SK-N-SH (cell line): ENCODE data around the gene GAB2. TPM values are rescaled to one million over a fixed set of nuclear protein-coding genes. Genes with fewer than 3 reads are reported as not detected.

ENCODE experiments used
- CTCF ChIA-PET: fragments of 300-600, 350-600 bp; formaldehyde crosslinking; extraction: SDS; loops from one replicate; lab custom pipeline; 2021; lab: Yijun Ruan, JAX
- POLR2A ChIA-PET: fragments of 350-600 bp; sonication (Branson Sonifier 250); formaldehyde crosslinking; extraction: SDS; loops from one replicate; lab custom pipeline; 2020; ENCODE audit warnings: antibody characterized with exemption, inconsistent platforms; lab: Yijun Ruan, JAX
- DNase-seq: peaks from one replicate; pipeline ENCODE4 v3.0.0; 2012
- H2AFZ ChIP-seq: fragments of 200-600 bp; sonication (generic); 2 replicates; pipeline ENCODE4 v1.8.1; 2016; ENCODE audit warnings: antibody characterized with exemption, mild to moderate bottlenecking, low read depth
- H3F3A ChIP-seq: fragments of 200-600 bp; sonication (generic); replicated peaks from 2 replicates; pipeline ENCODE3; 2016; ENCODE audit warnings: antibody characterized with exemption, mild to moderate bottlenecking; ENCODE audit not compliant: insufficient read depth
- H3K27ac ChIP-seq, 2 experiments: fragments of 200-500 bp in 1 of 2; fragments of 200-600 bp in 1 of 2; sonication (Bioruptor generic) in 1 of 2; sonication (generic), shearing (Covaris generic) in 1 of 2; 2 replicates each; pipeline versions ENCODE4 v1.5.1 to v1.6.1; 2014 to 2016; ENCODE audit warnings: low read depth in 2 of 2, inconsistent platforms in 1 of 2, low read length in 1 of 2, mild to moderate bottlenecking in 1 of 2, mixed read lengths in 1 of 2
- H3K27me3 ChIP-seq: fragments of 200-600 bp; sonication (generic), shearing (Covaris generic); 2 replicates; pipeline ENCODE4 v1.6.1; 2016; ENCODE audit warnings: mixed run types; ENCODE audit not compliant: insufficient read depth
- H3K36me3 ChIP-seq, 2 experiments: fragments of 200-500 bp in 1 of 2; fragments of 200-600 bp in 1 of 2; sonication (Bioruptor generic) in 1 of 2; sonication (generic) in 1 of 2; replicated peaks in 1 of 2; 2 replicates each; pipeline versions ENCODE3 to v1.5.1; 2014 to 2016; ENCODE audit warnings: low read length in 1 of 2, mild to moderate bottlenecking in 1 of 2; ENCODE audit not compliant: insufficient read depth in 2 of 2, control insufficient read depth in 1 of 2
- H3K4me1 ChIP-seq, 2 experiments: fragments of 200-500 bp in 1 of 2; fragments of 200-600 bp in 1 of 2; sonication (Bioruptor generic) in 1 of 2; sonication (generic), shearing (Covaris generic) in 1 of 2; 2 replicates each; pipeline versions ENCODE4 v1.5.1 to v1.6.1; 2014 to 2016; ENCODE audit warnings: low read depth in 1 of 2, low read length in 1 of 2, mixed run types in 1 of 2; ENCODE audit not compliant: insufficient read depth in 2 of 2, control insufficient read depth in 1 of 2
- H3K4me2 ChIP-seq: fragments of 200-600 bp; sonication (generic), shearing (Covaris generic); 2 replicates; pipeline ENCODE4 v1.6.1; 2017; ENCODE audit warnings: mixed run types
- H3K4me3 ChIP-seq, 2 experiments: fragments of 200-500 bp in 1 of 2; fragments of 200-600 bp in 1 of 2; sonication (Bioruptor generic) in 1 of 2; sonication (generic), shearing (Covaris generic) in 1 of 2; 2 replicates each; pipeline versions ENCODE4 v1.5.1 to v1.8.1; 2014 to 2016; ENCODE audit warnings: low read depth in 2 of 2, inconsistent platforms in 1 of 2, low read length in 1 of 2, mild to moderate bottlenecking in 1 of 2, mixed read lengths in 1 of 2, moderate library complexity in 1 of 2
- H3K79me2 ChIP-seq: fragments of 200-600 bp; sonication (generic); 2 replicates; pipeline ENCODE4 v1.8.1; 2017; ENCODE audit warnings: mild to moderate bottlenecking; ENCODE audit not compliant: insufficient read depth
- H3K9ac ChIP-seq: fragments of 200-600 bp; sonication (generic); 2 replicates; pipeline ENCODE4 v1.6.1; 2017; ENCODE audit warnings: mixed run types
- H3K9me2 ChIP-seq: fragments of 200-600 bp; sonication (generic); 2 replicates; pipeline ENCODE4 v1.6.1; 2017; ENCODE audit warnings: mixed run types
- H3K9me3 ChIP-seq: fragments of 200-600 bp; sonication (generic); 2 replicates; pipeline ENCODE4 v1.6.1; 2017; ENCODE audit warnings: mixed run types, mild to moderate bottlenecking, moderate library complexity
- H4K20me1 ChIP-seq: fragments of 200-600 bp; sonication (generic); 2 replicates; pipeline ENCODE4 v1.6.1; 2017; ENCODE audit warnings: mild to moderate bottlenecking, mixed run types; ENCODE audit not compliant: insufficient read depth
- CHD2 ChIP-seq: fragments of 150-350 bp; IDR thresholded peaks from 2 replicates; pipeline ENCODE4 v1.6.1; 2018; ENCODE audit warnings: low read length; ENCODE audit not compliant: partially characterized antibody
- EP300 ChIP-seq, 2 experiments: IDR thresholded peaks; 2 replicates each; pipeline versions ENCODE4 v1.4.0 to v1.6.1; 2012; ENCODE audit warnings: borderline replicate concordance in 1 of 2, low read depth in 1 of 2, low read length in 1 of 2
- EZH2phosphoT487 ChIP-seq: fragments of 200-600 bp; sonication (generic); IDR thresholded peaks from 2 replicates; pipeline ENCODE4 v1.6.1; 2017; ENCODE audit warnings: low read depth, mixed run types, mild to moderate bottlenecking, antibody characterized with exemption, moderate library complexity, borderline replicate concordance
- FOXJ3 ChIP-seq: sonication (generic); formaldehyde crosslinking; IDR thresholded peaks from 2 replicates; pipeline ENCODE4 v1.5.1; 2020; ENCODE audit warnings: mild to moderate bottlenecking, missing genetic modification reagents
- GABPA ChIP-seq: IDR thresholded peaks from 2 replicates; pipeline ENCODE4 v1.4.0; 2012; ENCODE audit warnings: low read depth, mild to moderate bottlenecking
- GATA2 ChIP-seq: sonication (generic); formaldehyde crosslinking; IDR thresholded peaks from 2 replicates; pipeline ENCODE4 v1.5.0; 2020; ENCODE audit warnings: mild to moderate bottlenecking, missing genetic modification reagents
- MEF2A ChIP-seq: IDR thresholded peaks from 2 replicates; pipeline ENCODE4 v1.4.0; 2012; ENCODE audit warnings: low read depth, borderline replicate concordance
- MXI1 ChIP-seq: IDR thresholded peaks from 2 replicates; pipeline ENCODE4 v1.6.1; 2012; ENCODE audit warnings: mild to moderate bottlenecking, low read depth, low read length, improper control_type of control experiment
- PBX3 ChIP-seq: IDR thresholded peaks from 2 replicates; pipeline ENCODE4; 2012
- RAD21 ChIP-seq: IDR thresholded peaks from 2 replicates; pipeline ENCODE4 v1.6.1; 2012; ENCODE audit warnings: mild to moderate bottlenecking, low read length
- RCOR1 ChIP-seq: fragments of 150-350 bp; IDR thresholded peaks from 2 replicates; pipeline ENCODE4 v1.6.1; 2017; ENCODE audit warnings: antibody characterized with exemption, low read length
- RFX5 ChIP-seq: IDR thresholded peaks from 2 replicates; pipeline ENCODE4 v1.6.1; 2012; ENCODE audit warnings: mild to moderate bottlenecking, improper control_type of control experiment, low read length
- SMC3 ChIP-seq: IDR thresholded peaks from 2 replicates; pipeline ENCODE4 v1.6.1; 2012; ENCODE audit warnings: low read depth, low read length, improper control_type of control experiment
- TCF12 ChIP-seq: IDR thresholded peaks from 2 replicates; pipeline ENCODE4 v1.4.0; 2012
- WGBS: methylation state at CpG from one replicate; pipeline ENCODE4 v1.1.6; 2017; ENCODE audit warnings: low lambda C conversion rate; 5-methylcytosine and 5-hydroxymethylcytosine counted together
- polyA plus RNA-seq, 3 experiments: library from polyadenylated mRNA; depleted of rRNA; stranded (reverse); fragments of >200 nt; gene quantifications; 2 replicates each; pipeline ENCODE4 v1.2.3, GENCODE V29; 2012
- TF ChIP-seq, protein P1 (sequence below): fragments of 150-350 bp; IDR thresholded peaks from 2 replicates; pipeline ENCODE4 v1.6.1; 2017; ENCODE audit warnings: antibody characterized with exemption, low read length, low read depth, borderline replicate concordance
- TF ChIP-seq, protein P2 (sequence below): fragments of 200-600 bp; sonication (generic); IDR thresholded peaks from 2 replicates; pipeline ENCODE4 v1.6.1; 2017; ENCODE audit warnings: antibody characterized with exemption, mild to moderate bottlenecking, moderate library complexity

The GAB2 gene
- polyA plus RNA-seq, 1 of the 3 experiments (the other 2 are of a cell fraction) = 5.6 TPM

GRCh38 chr11:78432956-78433355 is 15.3 kb upstream of the GAB2 start:
- ChIA-PET POLR2A (interaction anchor here (1.8 to 2.0 kb wide), 2 partner anchors 12 kb away, joined by 4 to 5 read pairs; no protein-coding TSS in a partner anchor), CTCF (interaction anchor here (0.6 to 6.3 kb wide), 5 partner anchors 15 to 136 kb away, joined by 3 to 39 read pairs (median 12); partner anchors contain the start of gene GAB2)
- Histone ChIP-seq H3F3A (no peaks in the 10 kb centered on the region), H3K27me3 (no peaks in the 10 kb centered on the region), H3K79me2 (no peaks in the 10 kb centered on the region), H4K20me1 (no peaks in the 10 kb centered on the region), H3K4me3 (no peak overlapping the region), H3K9me2 (no peaks in the 10 kb centered on the region), H3K9ac (no peak overlapping the region), H3K9me3 (no peaks in the 10 kb centered on the region), H3K27ac (peak overlapping the region; percentile 6 to 93; a peak in 3 of 4 replicates), H2AFZ (no peak overlapping the region), H3K36me3 (peaks cover 0 to 6% of the 10 kb centered on the region in 2 experiments), H3K4me2 (no peak overlapping the region), H3K4me1 (peaks cover 4 to 29% of the 10 kb centered on the region in 2 experiments; a peak in 2 of 4 replicates)
- peak; percentile 30 for DNase-seq
- 76% methylated on average over 1 of the region's 1 CpG for WGBS
- TF ChIP-seq EP300 (IDR thresholded peaks at IDR 0.05; ENCODE audit: borderline replicate concordance in 1 of 2, low read depth in 1 of 2, low read length in 1 of 2) (peak in 1 of 2 experiments; percentile 97; a peak in 2 of 4 replicates), PBX3 (no peak), SMC3 (peak; percentile 7; the same call in 1 of the 2 replicates), EZH2phosphoT487 (no peak), MEF2A (no peak), MXI1 (peak; percentile 58; the same call in 1 of the 2 replicates), TCF12 (peak; percentile 36; the same call in 1 of the 2 replicates), RCOR1 (peak; percentile 43), FOXJ3 (CRISPR knock-in tag) (peak; percentile 78), GABPA (no peak), GATA2 (peak; percentile 75), RFX5 (no peak), CHD2 (peak; percentile 64), RAD21 (peak; percentile 33)

DNA sequence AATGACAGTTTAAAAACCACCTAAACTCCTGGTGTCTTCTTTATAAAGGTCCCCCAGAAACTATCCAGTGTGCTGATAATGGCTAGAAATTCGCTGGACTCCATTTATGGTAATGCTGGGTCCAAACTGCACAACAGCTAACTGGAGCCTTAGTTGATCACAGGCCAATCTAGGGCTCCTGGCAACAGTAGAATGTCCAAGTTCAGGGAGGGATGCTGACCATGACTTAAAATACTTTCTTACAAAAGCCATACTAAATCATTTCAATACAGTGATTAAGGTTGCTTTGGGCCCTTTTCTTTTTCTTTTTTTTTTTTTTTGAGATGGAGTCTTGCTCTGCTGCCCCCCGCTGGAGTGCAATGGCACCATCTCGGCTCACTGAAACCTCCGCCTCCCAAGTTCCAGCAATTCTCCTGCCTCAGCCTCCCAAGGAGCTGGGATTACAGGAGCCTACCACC is 14.5 kb upstream of the GAB2 start:
- ChIA-PET CTCF (interaction anchor here (0.6 to 6.3 kb wide), 11 partner anchors 9 to 188 kb away, joined by 3 to 39 read pairs (median 3); partner anchors contain the start of gene GAB2), POLR2A (interaction anchor here (1.8 kb wide), 1 partner anchor 11 kb away, joined by 4 read pairs; no protein-coding TSS in a partner anchor)
- Histone ChIP-seq H2AFZ (no peak overlapping the region), H3K4me1 (peaks cover 4 to 36% of the 10 kb centered on the region in 2 experiments; a peak in 2 of 4 replicates), H3K36me3 (peaks cover 0 to 2% of the 10 kb centered on the region in 2 experiments), H3K9me2 (no peaks in the 10 kb centered on the region), H3K79me2 (no peaks in the 10 kb centered on the region), H3K27me3 (no peaks in the 10 kb centered on the region), H3F3A (no peaks in the 10 kb centered on the region), H3K9ac (no peak overlapping the region), H3K4me2 (no peak overlapping the region), H3K27ac (peak overlapping the region in 1 of 2 experiments; percentile 93; a peak in 2 of 4 replicates), H4K20me1 (no peaks in the 10 kb centered on the region), H3K9me3 (no peaks in the 10 kb centered on the region), H3K4me3 (no peak overlapping the region; a peak in 1 of 4 replicates)
- DNase-seq = no peak
- 77% methylated on average over 4 of the region's 4 CpGs for WGBS
- TF ChIP-seq FOXJ3 (CRISPR knock-in tag) (no peak), EP300 (IDR thresholded peaks at IDR 0.05; ENCODE audit: borderline replicate concordance in 1 of 2, low read depth in 1 of 2, low read length in 1 of 2) (peak in 1 of 2 experiments; percentile 16; a peak in 1 of 4 replicates), RAD21 (peak; percentile 53), SMC3 (peak; percentile 43)
- TF ChIP-seq, protein P1, sequence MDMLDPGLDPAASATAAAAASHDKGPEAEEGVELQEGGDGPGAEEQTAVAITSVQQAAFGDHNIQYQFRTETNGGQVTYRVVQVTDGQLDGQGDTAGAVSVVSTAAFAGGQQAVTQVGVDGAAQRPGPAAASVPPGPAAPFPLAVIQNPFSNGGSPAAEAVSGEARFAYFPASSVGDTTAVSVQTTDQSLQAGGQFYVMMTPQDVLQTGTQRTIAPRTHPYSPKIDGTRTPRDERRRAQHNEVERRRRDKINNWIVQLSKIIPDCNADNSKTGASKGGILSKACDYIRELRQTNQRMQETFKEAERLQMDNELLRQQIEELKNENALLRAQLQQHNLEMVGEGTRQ = no peak
- TF ChIP-seq, protein P2, sequence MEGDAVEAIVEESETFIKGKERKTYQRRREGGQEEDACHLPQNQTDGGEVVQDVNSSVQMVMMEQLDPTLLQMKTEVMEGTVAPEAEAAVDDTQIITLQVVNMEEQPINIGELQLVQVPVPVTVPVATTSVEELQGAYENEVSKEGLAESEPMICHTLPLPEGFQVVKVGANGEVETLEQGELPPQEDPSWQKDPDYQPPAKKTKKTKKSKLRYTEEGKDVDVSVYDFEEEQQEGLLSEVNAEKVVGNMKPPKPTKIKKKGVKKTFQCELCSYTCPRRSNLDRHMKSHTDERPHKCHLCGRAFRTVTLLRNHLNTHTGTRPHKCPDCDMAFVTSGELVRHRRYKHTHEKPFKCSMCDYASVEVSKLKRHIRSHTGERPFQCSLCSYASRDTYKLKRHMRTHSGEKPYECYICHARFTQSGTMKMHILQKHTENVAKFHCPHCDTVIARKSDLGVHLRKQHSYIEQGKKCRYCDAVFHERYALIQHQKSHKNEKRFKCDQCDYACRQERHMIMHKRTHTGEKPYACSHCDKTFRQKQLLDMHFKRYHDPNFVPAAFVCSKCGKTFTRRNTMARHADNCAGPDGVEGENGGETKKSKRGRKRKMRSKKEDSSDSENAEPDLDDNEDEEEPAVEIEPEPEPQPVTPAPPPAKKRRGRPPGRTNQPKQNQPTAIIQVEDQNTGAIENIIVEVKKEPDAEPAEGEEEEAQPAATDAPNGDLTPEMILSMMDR = peak; percentile 68
